Pancreas (tissue), 10 donors: Measurements from ENCODE around the gene MYOM1. TPM values are rescaled to one million over a fixed set of nuclear protein-coding genes. Genes with fewer than 3 reads are reported as not detected.

ENCODE experiments used
- ATAC-seq, 4 donors: fragments of 200-7000 bp; cut with Tn5 transposase; one replicate each; pipeline versions ENCODE4 v1.8.0 to v1.9.1; 2020; ENCODE audit warnings: mild to moderate bottlenecking in 4 of 4, moderate library complexity in 4 of 4
- DNase-seq, 6 donors: peaks; one replicate each; pipeline ENCODE4 v3.0.0-alpha.2; 2020
- FAIRE-seq: peaks from 2 replicates; lab custom pipeline; 2012; peaks lifted over from hg19 to GRCh38; lab: Jason Lieb, UNC
- H3K27ac ChIP-seq, 4 donors: fragments of 200-600 bp; sonication (generic); 1 replicate in 3 of 4; 2 replicates in 1 of 4; pipeline versions ENCODE4 v1.5.0 to v1.8.0; 2020
- H3K27me3 ChIP-seq, 4 donors: fragments of 200-600 bp; one replicate each; pipeline ENCODE4 v1.8.0; 2021
- H3K36me3 ChIP-seq, 3 donors: fragments of 200-600 bp; sonication (generic) in 1 of 3; one replicate each; pipeline versions ENCODE4 v1.5.0 to v1.8.0; 2020 to 2021
- H3K4me1 ChIP-seq, 3 donors: fragments of 200-600 bp; one replicate each; pipeline ENCODE4 v1.8.0; 2021
- H3K4me3 ChIP-seq, 4 donors: fragments of 200-600 bp; sonication (generic) in 2 of 4; one replicate each; pipeline versions ENCODE4 v1.5.0 to v1.8.0; 2020 to 2021
- H3K9me3 ChIP-seq, 4 donors: fragments of 200-600 bp; one replicate each; pipeline ENCODE4 v1.8.0; 2021
- CTCF ChIP-seq, 4 donors: fragments of 200-600 bp; sonication (generic) in 3 of 4; IDR thresholded peaks; one replicate each; pipeline versions ENCODE4 v1.5.0 to v1.8.0; 2021; ENCODE audit warnings: antibody characterized with exemption in 4 of 4
- WGBS, 2 donors: extraction: QIAGEN DNeasy Blood & Tissue Kit; methylation state at CpG; one replicate each; pipeline ENCODE4 v1.1.7; 2013; 5-methylcytosine and 5-hydroxymethylcytosine counted together
- intact Hi-C, 3 donors: fragments of 100-400 bp; cut with DNase I; formaldehyde crosslinking; loops; one replicate each; pipeline versions ENCODE4 v1.11.1 to v1.14.2; 2022
- polyA plus RNA-seq, 2 donors: library from polyadenylated mRNA; stranded (reverse); fragments of 200-250 nt; gene quantifications; one replicate each; pipeline ENCODE4 v1.2.3, GENCODE V29; 2013
- total RNA-seq, 6 donors: library from RNA; stranded (reverse); fragmentation: NEBNext Ultra II Directional in 4 of 6; extraction: Animal tissue kit (Norgen Biotek cat#: 25700) in 4 of 6; gene quantifications; one replicate each; pipeline versions ENCODE4 v1.2.1 to v1.2.4, GENCODE V29; 2021 to 2023
- donor health status: healthy with polysubstance abuse.
- donor health status: DM: no; HTN: no; CAD: no; lungs with moderate emphysema.
- donor health status: DM: no; HTN: no; CAD: no.
- donor health status: control.
- donor health status: control.
- donor health status: Bipolar disorder and iron deficiency.
- donor health status: DM: yes; HTN: yes; CAD: no.
- donor health status: DM: no; HTN: no; CAD: no.
- donor health status: DM: no; HTN: no; CAD: no.
- donor health status: DM: yes; HTN: yes; CAD: no.

MYOM1 gene
- total and polyA plus RNA-seq, 8 donors = 4.7 to 18.2 (median 14.2) TPM

GRCh38 chr18:3193331-3193730, 26.4 kb downstream of the MYOM1 start:
- intact Hi-C loops = no loop called here
- Histone ChIP-seq H3K27ac (no peak overlapping the region), H3K4me3 (no peak overlapping the region), H3K27me3 (no peaks in the 10 kb centered on the region), H3K4me1 (no peaks in the 10 kb centered on the region), H3K9me3 (no peaks in the 10 kb centered on the region), H3K36me3 (peaks cover 0 to 4% (median 0%) of the 10 kb centered on the region in 3 donors)
- DNase-seq = no peak
- FAIRE-seq = no peak
- no peak for TF ChIP-seq CTCF (IDR thresholded peaks at IDR 0.05)
- WGBS, 2 donors = 92 to 96% methylated on average over 1 of the region's 1 CpG
- no peak for ATAC-seq

DNA sequence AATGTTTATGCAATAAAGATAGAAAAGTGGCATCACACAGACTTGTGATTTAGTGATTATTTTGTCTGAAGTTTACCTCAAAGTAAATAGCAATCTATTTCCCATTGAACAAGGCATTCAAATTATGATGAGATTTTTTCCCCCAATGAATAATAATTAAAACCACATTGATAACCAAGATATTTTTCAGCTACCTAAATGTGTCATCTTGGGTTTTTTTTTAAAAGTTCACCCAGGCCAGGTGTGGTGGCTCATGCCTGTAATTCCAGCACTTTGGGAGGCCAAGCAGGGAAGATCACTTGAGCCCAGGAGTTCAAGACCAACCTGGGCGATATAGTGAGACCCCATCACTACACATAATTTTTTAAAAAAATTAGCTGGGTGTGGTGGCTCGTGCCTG, 27.0 kb downstream of the MYOM1 start:
- FAIRE-seq (no peak), ATAC-seq (no peak), DNase-seq (no peak)
- WGBS, 2 donors = 92 to 97% methylated on average over 2 of the region's 2 CpGs
- Histone ChIP-seq H3K4me3 (no peak overlapping the region), H3K9me3 (no peaks in the 10 kb centered on the region), H3K4me1 (no peaks in the 10 kb centered on the region), H3K36me3 (peaks cover 0 to 4% (median 0%) of the 10 kb centered on the region in 3 donors), H3K27ac (no peak overlapping the region), H3K27me3 (no peaks in the 10 kb centered on the region)
- intact Hi-C loops = no loop called here
- no peak for TF ChIP-seq CTCF (IDR thresholded peaks at IDR 0.05)

- Histone ChIP-seq H3K4me3 (no peak overlapping the region), H3K4me1 (no peaks in the 10 kb centered on the region), H3K36me3 (peaks cover 0 to 4% (median 0%) of the 10 kb centered on the region in 3 donors), H3K9me3 (no peaks in the 10 kb centered on the region), H3K27me3 (no peaks in the 10 kb centered on the region), H3K27ac (no peak overlapping the region)
- intact Hi-C loops = no loop called here
- no peak for FAIRE-seq
- peak in 2 of 4 donors; percentile 18 to 44 for ATAC-seq
- TF ChIP-seq CTCF (IDR thresholded peaks at IDR 0.05) = no peak
- no peak for DNase-seq
Observed at GRCh38 chr18:3192286-3192685, 27.5 kb downstream of the MYOM1 start.

DNA sequence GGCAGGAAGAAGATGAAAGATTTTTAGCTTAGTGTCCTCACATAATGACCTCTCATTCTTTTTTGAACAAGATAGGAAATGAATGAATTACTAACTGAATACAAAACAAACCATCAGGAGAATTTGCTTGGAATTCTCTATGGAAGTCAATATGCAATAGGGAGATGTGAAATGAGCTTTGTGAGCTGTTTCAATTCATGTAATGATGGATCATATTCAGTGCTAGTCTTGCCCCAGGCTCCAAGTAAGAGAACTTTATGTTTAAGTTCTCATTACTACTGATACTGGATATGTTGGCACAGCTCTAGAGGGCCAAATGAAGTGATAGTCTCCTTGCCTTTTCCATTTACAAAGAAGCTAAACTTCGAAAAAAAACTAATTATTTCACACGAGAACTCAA, 29.2 kb downstream of the MYOM1 start:
- no peak for TF ChIP-seq CTCF (IDR thresholded peaks at IDR 0.05)
- no peak for DNase-seq
- intact Hi-C loops = no loop called here
- WGBS, 2 donors = 70 to 92% methylated on average over 2 of the region's 2 CpGs
- ATAC-seq = no peak
- Histone ChIP-seq H3K27ac (no peak overlapping the region), H3K27me3 (no peaks in the 10 kb centered on the region), H3K9me3 (no peaks in the 10 kb centered on the region), H3K4me3 (no peak overlapping the region), H3K4me1 (peaks cover 0 to under 1% (median 0%) of the 10 kb centered on the region in 3 donors), H3K36me3 (peaks cover 0 to 4% (median 0%) of the 10 kb centered on the region in 3 donors)
- FAIRE-seq = no peak

- no peak for ATAC-seq
- DNase-seq = no peak
- Histone ChIP-seq H3K4me3 (no peak overlapping the region), H3K27ac (no peak overlapping the region), H3K4me1 (peaks cover 0 to 8% (median 0%) of the 10 kb centered on the region in 3 donors), H3K36me3 (peaks cover 0 to 4% (median 0%) of the 10 kb centered on the region in 3 donors), H3K27me3 (no peaks in the 10 kb centered on the region), H3K9me3 (no peaks in the 10 kb centered on the region)
- 66 to 77% methylated on average over 5 of the region's 5 CpGs for WGBS, 2 donors
- intact Hi-C loops = no loop called here
- FAIRE-seq = no peak
- TF ChIP-seq CTCF (IDR thresholded peaks at IDR 0.05) = no peak
Observed at GRCh38 chr18:3189884-3190283, 29.9 kb downstream of the MYOM1 start.
